ENCODE data around the gene DEFB113.

Gene DEFB113

GRCh38 chr6:49934770-49935169 is 34.7 kb downstream of the DEFB113 start:
- no peak for DNase-seq

GRCh38 chr6:49933526-49933925 is 35.9 kb downstream of the DEFB113 start:
- no peak for DNase-seq

GRCh38 chr6:49929340-49929739 is 40.1 kb downstream of the DEFB113 start:
- DNase-seq, result no peak

GRCh38 chr6:49923826-49924225 is 45.6 kb downstream of the DEFB113 start:
- no peak for DNase-seq

- no peak for DNase-seq
Observed at GRCh38 chr6:49919935-49920644, 49.3 kb downstream of the DEFB113 start.

- no peak for DNase-seq
Observed at GRCh38 chr6:49919261-49919660, 50.2 kb downstream of the DEFB113 start.

- DNase-seq, result no peak
Observed at GRCh38 chr6:49918787-49919186, 50.6 kb downstream of the DEFB113 start.

Measured in NCI-H748 treated with DMSO at 0.1 percent for 48 hours (cell line).